GM12875 (cell line): ENCODE measurements around the gene RMP24.

Experiments used
- H3K4me3 ChIP-seq: one replicate; pipeline ENCODE4 v1.5.1; 2011; ENCODE audit warnings: low read depth, low read length, control low read depth
- TF ChIP-seq, protein P1 (sequence below): IDR thresholded peaks from 2 replicates; pipeline ENCODE4 v1.5.1; 2011; ENCODE audit warnings: low read depth, mild to moderate bottlenecking, control low read depth, inconsistent platforms, low read length, moderate library complexity, borderline replicate concordance; ENCODE audit not compliant: insufficient read depth

The RMP24 gene

DNA sequence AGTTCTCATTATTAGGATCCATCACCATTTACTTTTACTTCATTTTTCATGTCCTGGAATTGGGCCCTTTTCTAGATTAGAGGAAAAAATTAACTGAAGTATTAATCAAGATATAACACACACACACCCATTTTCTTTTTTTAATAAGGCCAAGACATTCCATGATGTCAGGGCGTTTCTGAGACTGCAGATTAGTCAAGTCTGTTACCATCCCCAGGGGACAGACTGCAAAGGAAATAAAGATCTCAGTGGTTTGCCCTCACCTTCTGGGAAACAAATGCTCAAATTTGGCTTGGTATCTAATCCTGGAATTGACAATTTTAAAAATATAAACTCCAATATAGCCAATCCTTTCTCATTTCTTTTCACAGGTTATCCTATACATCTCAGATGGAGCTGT lies 27.4 kb downstream of the RMP24 start:
- TF ChIP-seq, protein P1, sequence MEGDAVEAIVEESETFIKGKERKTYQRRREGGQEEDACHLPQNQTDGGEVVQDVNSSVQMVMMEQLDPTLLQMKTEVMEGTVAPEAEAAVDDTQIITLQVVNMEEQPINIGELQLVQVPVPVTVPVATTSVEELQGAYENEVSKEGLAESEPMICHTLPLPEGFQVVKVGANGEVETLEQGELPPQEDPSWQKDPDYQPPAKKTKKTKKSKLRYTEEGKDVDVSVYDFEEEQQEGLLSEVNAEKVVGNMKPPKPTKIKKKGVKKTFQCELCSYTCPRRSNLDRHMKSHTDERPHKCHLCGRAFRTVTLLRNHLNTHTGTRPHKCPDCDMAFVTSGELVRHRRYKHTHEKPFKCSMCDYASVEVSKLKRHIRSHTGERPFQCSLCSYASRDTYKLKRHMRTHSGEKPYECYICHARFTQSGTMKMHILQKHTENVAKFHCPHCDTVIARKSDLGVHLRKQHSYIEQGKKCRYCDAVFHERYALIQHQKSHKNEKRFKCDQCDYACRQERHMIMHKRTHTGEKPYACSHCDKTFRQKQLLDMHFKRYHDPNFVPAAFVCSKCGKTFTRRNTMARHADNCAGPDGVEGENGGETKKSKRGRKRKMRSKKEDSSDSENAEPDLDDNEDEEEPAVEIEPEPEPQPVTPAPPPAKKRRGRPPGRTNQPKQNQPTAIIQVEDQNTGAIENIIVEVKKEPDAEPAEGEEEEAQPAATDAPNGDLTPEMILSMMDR: no peak
- no peak overlapping the region for H3K4me3 ChIP-seq

DNA sequence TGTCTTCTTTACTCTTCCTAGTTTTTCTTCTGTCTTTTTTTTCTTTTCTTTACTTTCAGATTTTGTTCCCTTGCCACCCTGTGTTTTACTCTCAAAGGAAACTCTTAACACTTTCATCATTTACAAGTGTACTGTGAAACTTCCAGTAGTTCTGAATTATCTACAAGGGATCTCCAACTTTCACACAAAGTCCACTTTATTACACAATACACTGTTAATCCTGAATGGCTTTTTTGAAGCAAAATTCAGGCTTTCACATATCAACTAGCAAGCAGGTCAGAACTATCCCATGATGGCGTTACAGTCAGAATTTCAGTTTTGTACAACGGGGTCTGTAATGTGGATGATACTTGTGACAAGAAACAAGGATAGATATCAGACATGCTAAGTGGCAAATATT lies 34.5 kb downstream of the RMP24 start:
- TF ChIP-seq, protein P1: no peak
- no peak overlapping the region for H3K4me3 ChIP-seq

DNA sequence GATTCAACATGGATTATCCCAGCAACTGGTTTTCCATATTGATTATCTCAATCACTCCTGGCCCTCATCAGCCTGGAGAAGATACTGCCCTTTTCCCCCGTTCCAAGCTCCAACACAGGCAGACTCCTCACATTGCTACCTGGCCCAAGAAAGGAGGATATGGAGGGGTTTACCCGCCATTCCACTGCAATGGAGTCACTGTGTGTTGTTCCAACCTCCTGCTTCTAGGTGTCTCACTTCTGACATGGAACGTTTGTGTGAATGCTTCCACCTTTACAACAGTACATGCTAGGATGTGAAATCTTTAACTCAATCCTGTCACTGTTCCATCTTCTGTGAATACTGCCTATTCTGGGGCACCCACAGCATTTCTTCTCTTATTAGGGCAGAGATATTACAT lies 36.7 kb downstream of the RMP24 start:
- TF ChIP-seq, protein P1: no peak

DNA sequence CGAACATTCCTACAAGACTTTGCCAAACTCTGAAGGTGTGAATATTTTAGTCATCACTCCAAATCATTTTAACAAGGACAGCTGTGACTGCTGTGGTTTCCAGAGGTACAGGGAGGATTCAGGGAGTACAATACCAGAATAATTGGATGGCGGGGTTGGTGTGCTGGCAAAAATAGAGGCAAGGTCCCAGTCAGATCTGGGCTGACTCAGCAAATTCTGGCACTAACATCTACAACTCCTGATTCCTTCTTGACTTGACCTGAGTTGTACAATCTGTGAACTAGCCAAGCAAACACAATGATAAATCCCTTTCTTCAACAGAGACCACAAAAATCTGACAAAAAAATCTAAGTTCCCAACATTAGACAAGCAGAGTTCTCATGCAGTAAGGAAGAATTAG lies 40.4 kb downstream of the RMP24 start:
- H3K4me3 ChIP-seq: no peak overlapping the region
- TF ChIP-seq, protein P1: no peak

More for the DNA sequence above, 36.7 kb downstream of the RMP24 start:
- no peak overlapping the region for H3K4me3 ChIP-seq

DNA sequence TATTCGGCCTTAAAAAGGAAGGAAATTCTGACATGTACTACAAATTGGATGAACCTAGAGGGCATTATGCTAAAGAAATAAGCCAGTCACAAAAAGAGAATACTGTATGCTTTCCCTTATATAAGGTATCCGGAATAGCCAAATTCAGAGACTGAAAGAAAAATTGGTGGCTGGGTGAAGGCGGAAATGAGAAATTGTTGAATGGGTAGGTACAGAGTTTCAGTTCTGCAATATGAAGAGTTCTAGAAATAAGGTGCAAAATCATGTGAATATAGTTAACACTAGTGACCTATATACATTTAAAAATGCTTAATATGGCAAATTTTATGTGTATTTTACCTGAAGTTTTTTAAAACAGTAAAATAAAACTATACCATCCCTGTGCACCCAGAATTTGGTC lies 43.1 kb downstream of the RMP24 start:
- TF ChIP-seq, protein P1: no peak
- no peak overlapping the region for H3K4me3 ChIP-seq

DNA sequence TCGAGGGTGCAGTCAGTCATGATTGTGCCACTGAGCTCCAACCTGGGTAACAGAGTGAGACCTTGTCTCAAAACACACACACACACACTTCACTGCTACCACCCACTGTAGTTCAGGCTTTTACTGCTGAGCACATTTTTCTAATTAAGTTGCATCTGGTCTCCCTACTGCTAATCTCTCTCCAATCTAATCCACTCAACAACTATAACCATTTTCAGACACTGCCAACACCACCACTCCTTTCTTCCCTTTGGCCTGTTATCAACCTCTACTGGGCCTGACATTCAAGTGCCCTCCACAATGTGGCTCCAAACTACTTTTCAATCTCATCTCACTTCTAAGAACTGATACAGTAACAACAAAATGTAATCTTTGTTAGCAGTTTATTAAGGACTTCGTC lies 44.8 kb downstream of the RMP24 start:
- TF ChIP-seq, protein P1: no peak
- no peak overlapping the region for H3K4me3 ChIP-seq

DNA sequence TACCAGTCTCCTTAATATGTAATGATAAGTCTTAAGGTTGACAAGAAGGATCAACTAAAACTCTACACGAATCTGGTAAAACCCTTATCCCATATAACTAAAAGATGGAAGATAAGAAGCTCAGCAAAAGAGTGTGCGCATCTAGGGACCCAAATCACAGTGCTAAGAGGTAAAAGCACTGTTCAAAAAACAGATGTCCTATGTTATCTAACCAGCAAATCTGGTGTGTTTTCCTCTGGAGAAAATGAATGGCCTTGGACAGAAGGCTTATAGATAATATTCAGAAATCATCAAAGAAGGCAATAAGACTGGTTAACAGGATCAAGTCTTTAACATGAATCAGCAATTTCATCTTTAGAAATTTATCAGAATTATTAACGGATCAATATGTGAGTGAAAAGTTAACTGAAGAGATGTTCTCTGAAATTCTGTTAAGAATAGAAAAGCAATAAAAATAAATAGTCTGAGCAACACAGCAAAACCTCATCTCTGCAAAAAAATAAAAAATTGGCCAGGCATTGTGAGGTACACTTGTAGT lies 47.8 kb downstream of the RMP24 start:
- TF ChIP-seq, protein P1: no peak
- H3K4me3 ChIP-seq: no peak overlapping the region
